HCT116 (cell line): Measurements from ENCODE around the gene RABGGTA. TPM values are rescaled to one million over a fixed set of nuclear protein-coding genes. Genes with fewer than 3 reads are reported as not detected.
"Not testable (repeated sequence)": the region's sequence is repeated elsewhere in the genome, so short reads cannot be mapped to it uniquely, and the experiment has no call there.

Source experiments
- ATAC-seq: fragments of 200-7000 bp; cut with Tn5 transposase; 2 replicates; pipeline ENCODE4 v1.9.1; 2020; ENCODE audit warnings: mild to moderate bottlenecking, moderate library complexity
- BruUV-seq: library from RNA; stranded (reverse); fragments of 400-500 nt; replicated peaks from 2 replicates; lab custom pipeline; 2021; lab: Mats Ljungman, UMichigan
- CTCF ChIA-PET: fragments of 300-600 bp; sonication (Branson Sonifier 250); formaldehyde crosslinking; loops from one replicate; lab custom pipeline; 2021; ENCODE audit warnings: antibody characterized with exemption; lab: Charles Lee
- POLR2A ChIA-PET: fragments of 300-600, 350-600 bp; sonication (Branson Sonifier 250); formaldehyde crosslinking; loops from one replicate; lab custom pipeline; 2021; ENCODE audit warnings: antibody characterized with exemption; lab: Charles Lee
- RAD21 ChIA-PET, 2 experiments: fragments of 300-600 bp; sonication (Branson Sonifier 250); formaldehyde crosslinking; loops; one replicate each; lab custom pipeline; 2023; ENCODE audit warnings: low total read pairs in 2 of 2; ENCODE audit not compliant: uncharacterized antibody in 2 of 2, unreplicated experiment in 2 of 2, low non-redundant PET in 1 of 2; lab: Charles Lee
- DNase-seq: peaks from one replicate; pipeline ENCODE4 v3.0.0-alpha.2; 2010; ENCODE audit warnings: low read depth, low spot score
- H2AFZ ChIP-seq: fragments of 200-600 bp; shearing (Covaris generic), sonication (generic); 2 replicates; pipeline ENCODE4 v1.6.1; 2017; ENCODE audit warnings: low read depth, mixed run types, mixed read lengths, antibody characterized with exemption, low read length; ENCODE audit not compliant: poor library complexity, severe bottlenecking
- H3K27ac ChIP-seq: 2 replicates; pipeline ENCODE4 v1.5.1; 2012; ENCODE audit warnings: low read depth, low read length
- H3K27me3 ChIP-seq: fragments of 200-600 bp; sonication (generic); 2 replicates; pipeline ENCODE4 v1.6.1; 2016; ENCODE audit warnings: mixed run types, low read length, mixed read lengths; ENCODE audit not compliant: insufficient read depth
- H3K36me3 ChIP-seq, 2 experiments: fragments of 200-500 bp in 1 of 2; fragments of 200-600 bp in 1 of 2; sonication (Bioruptor generic) in 1 of 2; sonication (generic) in 1 of 2; 2 replicates each; pipeline versions ENCODE4 v1.5.1 to v1.6.1; 2014 to 2016; ENCODE audit warnings: low read length in 2 of 2, inconsistent platforms in 1 of 2, mixed read lengths in 1 of 2, mixed run types in 1 of 2; ENCODE audit not compliant: insufficient read depth in 2 of 2, control insufficient read depth in 1 of 2
- H3K4me1 ChIP-seq, 2 experiments: fragments of 200-600 bp in 1 of 2; sonication (generic) in 1 of 2; 2 replicates each; pipeline versions ENCODE4 v1.5.1 to v1.6.1; 2012 to 2017; ENCODE audit warnings: low read length in 2 of 2, inconsistent platforms in 1 of 2, mild to moderate bottlenecking in 1 of 2, mixed read lengths in 1 of 2, mixed run types in 1 of 2, moderate library complexity in 1 of 2; ENCODE audit not compliant: insufficient read depth in 2 of 2, control insufficient read depth in 1 of 2
- H3K4me2 ChIP-seq: fragments of 200-600 bp; sonication (generic); 2 replicates; pipeline ENCODE4 v1.6.1; 2017; ENCODE audit warnings: mixed run types, low read length, mixed read lengths
- H3K4me3 ChIP-seq, 2 experiments: fragments of 200-600 bp in 1 of 2; sonication (generic) in 1 of 2; replicated peaks in 1 of 2; 2 replicates each; pipeline ENCODE4 v1.5.1; 2011 to 2016; ENCODE audit warnings: low read length in 2 of 2, control low read depth in 1 of 2, low read depth in 1 of 2, mild to moderate bottlenecking in 1 of 2, mixed read lengths in 1 of 2, mixed run types in 1 of 2
- H3K79me2 ChIP-seq: fragments of 200-600 bp; sonication (generic); 2 replicates; pipeline ENCODE4 v1.6.1; 2017; ENCODE audit warnings: mild to moderate bottlenecking, mixed run types, low read length, moderate library complexity, mixed read lengths; ENCODE audit not compliant: insufficient read depth
- H3K9ac ChIP-seq: fragments of 200-600 bp; sonication (generic); 2 replicates; pipeline ENCODE4 v1.6.1; 2016; ENCODE audit warnings: low read length, mixed read lengths
- H3K9me2 ChIP-seq: fragments of 200-600 bp; sonication (generic), shearing (Covaris generic); 2 replicates; pipeline ENCODE4 v1.6.1; 2017; ENCODE audit warnings: mixed run types, mild to moderate bottlenecking, moderate library complexity; ENCODE audit not compliant: insufficient read depth
- H3K9me3 ChIP-seq, 2 experiments: fragments of 200-500 bp in 1 of 2; fragments of 200-600 bp in 1 of 2; sonication (Bioruptor generic) in 1 of 2; sonication (generic) in 1 of 2; 2 replicates each; pipeline ENCODE4 v1.6.1; 2014 to 2017; ENCODE audit warnings: low read length in 2 of 2, mixed read lengths in 2 of 2, inconsistent platforms in 1 of 2, low read depth in 1 of 2, mild to moderate bottlenecking in 1 of 2, mixed run types in 1 of 2, moderate library complexity in 1 of 2; ENCODE audit not compliant: control insufficient read depth in 1 of 2, insufficient read depth in 1 of 2
- H4K20me1 ChIP-seq: fragments of 200-600 bp; sonication (generic), shearing (Covaris generic); 2 replicates; pipeline ENCODE4 v1.6.1; 2017; ENCODE audit warnings: mixed run types, mild to moderate bottlenecking, moderate library complexity; ENCODE audit not compliant: insufficient read depth
- CBX3 ChIP-seq: IDR thresholded peaks from 2 replicates; pipeline ENCODE4 v1.6.1; 2012; ENCODE audit warnings: low read depth
- CEBPB ChIP-seq: IDR thresholded peaks from 2 replicates; pipeline ENCODE4 v1.6.1; 2012; ENCODE audit warnings: low read depth
- EGR1 ChIP-seq: IDR thresholded peaks from 2 replicates; pipeline ENCODE4 v1.6.1; 2012; ENCODE audit warnings: low read depth
- ELF1 ChIP-seq: IDR thresholded peaks from 2 replicates; pipeline ENCODE4 v1.6.1; 2012; ENCODE audit warnings: low read depth, borderline replicate concordance
- EZH2 ChIP-seq: fragments of 200-600 bp; sonication (generic); IDR thresholded peaks from 2 replicates; pipeline ENCODE4 v1.6.1; 2017; ENCODE audit warnings: antibody characterized with exemption, mixed run types
- EZH2phosphoT487 ChIP-seq: fragments of 200-600 bp; IDR thresholded peaks from 2 replicates; pipeline ENCODE4 v1.6.1; 2018; ENCODE audit warnings: antibody characterized with exemption, borderline replicate concordance
- FOSL1 ChIP-seq: IDR thresholded peaks from 2 replicates; pipeline ENCODE4 v1.6.1; 2012; ENCODE audit warnings: low read depth
- POLR2A ChIP-seq: IDR thresholded peaks from 2 replicates; pipeline ENCODE4 v1.7.0; 2011; ENCODE audit warnings: borderline replicate concordance; ENCODE audit not compliant: insufficient read depth, insufficient read length; ENCODE audit errors: extremely low read depth
- POLR2AphosphoS5 ChIP-seq: IDR thresholded peaks from 2 replicates; pipeline ENCODE4 v1.6.1; 2011; ENCODE audit warnings: mild to moderate bottlenecking, low read depth, low read length, moderate library complexity
- SIN3A ChIP-seq: IDR thresholded peaks from 2 replicates; pipeline ENCODE4 v1.6.1; 2012; ENCODE audit warnings: low read depth
- SP1 ChIP-seq: IDR thresholded peaks from 2 replicates; pipeline ENCODE4 v1.6.1; 2012; ENCODE audit warnings: low read depth
- SRF ChIP-seq: IDR thresholded peaks from 2 replicates; pipeline ENCODE4 v1.6.1; 2012; ENCODE audit warnings: low read depth
- ZFX ChIP-seq: fragments of 450-650 bp; IDR thresholded peaks from 2 replicates; pipeline ENCODE4 v1.6.1; 2017
- intact Hi-C: fragments of 100-400 bp; cut with micrococcal nuclease; formaldehyde crosslinking; loops from 2 replicates; pipeline ENCODE4 v1.10.0; 2022
- total RNA-seq: library from RNA; stranded (reverse); gene quantifications from one replicate; pipeline ENCODE4 v1.2.1, GENCODE V29; 2021; ENCODE audit not compliant: unreplicated experiment
- TF ChIP-seq, protein P1 (sequence below): IDR thresholded peaks from 2 replicates; pipeline ENCODE4 v1.6.1; 2012
- TF ChIP-seq, protein P2 (sequence below): IDR thresholded peaks from 2 replicates; pipeline ENCODE4 v1.6.1; 2011; ENCODE audit warnings: mild to moderate bottlenecking, low read length, moderate library complexity; ENCODE audit not compliant: insufficient replicate concordance; ENCODE audit errors: extremely low read depth
- TF ChIP-seq, protein P3 (sequence below): IDR thresholded peaks from 2 replicates; pipeline ENCODE4 v1.6.1; 2012

Gene RABGGTA
- total RNA-seq, 1 experiment from 2014 or later, result 40.8 TPM

DNA sequence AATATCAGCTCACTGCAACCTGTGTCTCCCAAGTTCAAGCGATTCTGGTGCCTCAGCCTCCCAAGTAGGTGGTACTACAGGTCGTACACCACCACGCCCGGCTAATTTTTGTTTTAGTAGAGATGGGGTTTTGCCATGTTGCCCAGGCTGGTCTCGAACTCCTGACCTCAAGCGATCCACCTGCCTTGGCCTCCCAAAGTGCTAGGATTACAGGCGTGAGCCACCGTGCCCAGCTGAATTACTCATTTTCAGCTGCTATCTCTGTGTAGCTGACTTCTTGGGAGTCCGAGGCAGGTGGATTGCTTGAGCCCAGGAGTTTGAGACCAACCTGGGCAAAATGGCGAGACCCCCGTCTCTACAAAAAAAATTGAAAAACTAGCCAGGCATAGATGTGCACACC, 26.0 kb downstream of the RABGGTA start:
- ChIA-PET POLR2A (interaction anchor here (1.1 kb wide), 1 partner anchor 26 kb away, joined by 3 read pairs; the partner anchor contains the start of gene RABGGTA), CTCF (interaction anchor here (1.2 kb wide), 2 partner anchors 52 to 62 kb away, joined by 3 to 4 read pairs; no protein-coding TSS in a partner anchor)
- H3K27me3 ChIP-seq, H3K9me3 ChIP-seq, H3K9me2 ChIP-seq, H3K36me3 ChIP-seq, intact Hi-C loops, BruUV-seq, ATAC-seq, H4K20me1 ChIP-seq, H3K9ac ChIP-seq, H2AFZ ChIP-seq, RAD21 ChIA-PET, H3K79me2 ChIP-seq, H3K27ac ChIP-seq, H3K4me3 ChIP-seq, DNase-seq, H3K4me2 ChIP-seq: not testable (repeated sequence)
- peaks cover 11 to 30% of the 10 kb centered on the region in 2 experiments for H3K4me1 ChIP-seq

DNA sequence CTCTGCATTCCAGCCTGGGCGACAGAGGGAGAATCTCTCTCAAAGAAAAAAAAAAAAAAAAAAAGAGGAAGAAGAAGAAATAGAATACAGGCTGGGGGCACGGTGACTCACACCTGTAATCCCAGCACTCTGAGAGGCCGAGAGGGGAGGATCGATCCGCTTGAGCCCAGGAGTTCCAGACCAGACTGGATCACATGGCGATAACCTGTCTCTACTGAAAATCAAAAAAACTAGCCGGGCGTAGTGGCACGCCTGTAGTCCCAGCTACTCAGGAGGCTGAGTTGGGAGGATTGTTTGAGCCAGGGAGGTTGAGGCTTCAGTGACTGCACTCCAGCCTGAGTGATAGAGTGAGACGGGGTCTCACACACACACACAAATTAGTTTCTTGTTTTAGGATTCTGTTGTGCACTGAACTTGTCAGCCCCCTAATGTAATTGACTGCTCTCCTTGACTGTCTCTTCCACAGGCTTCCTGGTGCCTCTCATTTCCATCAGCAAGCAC, 28.0 kb downstream of the RABGGTA start:
- ChIA-PET RAD21 (interaction anchor here (1.1 to 1.9 kb wide), 4 partner anchors 30 to 56 kb away, joined by 3 to 9 read pairs (median 5); partner anchors contain the start of genes DHRS1 (in 2 of the 2), NOP9 (in 2 of the 2) and CHMP4A (in 1 of the 2)), POLR2A (interaction anchor here (1.5 to 2.7 kb wide), 6 partner anchors 28 to 188 kb away, joined by 4 to 30 read pairs (median 7); partner anchors contain the start of genes CBLN3, CIDEB, DHRS1 and KHNYN), CTCF (interaction anchor here (1.0 to 2.8 kb wide), 13 partner anchors 9 to 193 kb away, joined by 3 to 71 read pairs (median 7); partner anchors contain the start of genes CHMP4A, CIDEB, DHRS1 and GMPR2)
- TF ChIP-seq, protein P1, sequence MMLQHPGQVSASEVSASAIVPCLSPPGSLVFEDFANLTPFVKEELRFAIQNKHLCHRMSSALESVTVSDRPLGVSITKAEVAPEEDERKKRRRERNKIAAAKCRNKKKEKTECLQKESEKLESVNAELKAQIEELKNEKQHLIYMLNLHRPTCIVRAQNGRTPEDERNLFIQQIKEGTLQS, result no peak
- TF ChIP-seq POLR2AphosphoS5, result no peak
- no peak for TF ChIP-seq ELF1
- TF ChIP-seq EZH2, result no peak
- TF ChIP-seq EGR1, result no peak
- TF ChIP-seq, protein P2, sequence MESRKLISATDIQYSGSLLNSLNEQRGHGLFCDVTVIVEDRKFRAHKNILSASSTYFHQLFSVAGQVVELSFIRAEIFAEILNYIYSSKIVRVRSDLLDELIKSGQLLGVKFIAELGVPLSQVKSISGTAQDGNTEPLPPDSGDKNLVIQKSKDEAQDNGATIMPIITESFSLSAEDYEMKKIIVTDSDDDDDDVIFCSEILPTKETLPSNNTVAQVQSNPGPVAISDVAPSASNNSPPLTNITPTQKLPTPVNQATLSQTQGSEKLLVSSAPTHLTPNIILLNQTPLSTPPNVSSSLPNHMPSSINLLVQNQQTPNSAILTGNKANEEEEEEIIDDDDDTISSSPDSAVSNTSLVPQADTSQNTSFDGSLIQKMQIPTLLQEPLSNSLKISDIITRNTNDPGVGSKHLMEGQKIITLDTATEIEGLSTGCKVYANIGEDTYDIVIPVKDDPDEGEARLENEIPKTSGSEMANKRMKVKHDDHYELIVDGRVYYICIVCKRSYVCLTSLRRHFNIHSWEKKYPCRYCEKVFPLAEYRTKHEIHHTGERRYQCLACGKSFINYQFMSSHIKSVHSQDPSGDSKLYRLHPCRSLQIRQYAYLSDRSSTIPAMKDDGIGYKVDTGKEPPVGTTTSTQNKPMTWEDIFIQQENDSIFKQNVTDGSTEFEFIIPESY, result no peak
- no peak for TF ChIP-seq SRF
- no peak for TF ChIP-seq SP1
- TF ChIP-seq CEBPB, result no peak
- TF ChIP-seq FOSL1, result no peak
- no peak for TF ChIP-seq POLR2A
- no peak for TF ChIP-seq ZFX
- no peak for TF ChIP-seq SIN3A
- TF ChIP-seq, protein P3, sequence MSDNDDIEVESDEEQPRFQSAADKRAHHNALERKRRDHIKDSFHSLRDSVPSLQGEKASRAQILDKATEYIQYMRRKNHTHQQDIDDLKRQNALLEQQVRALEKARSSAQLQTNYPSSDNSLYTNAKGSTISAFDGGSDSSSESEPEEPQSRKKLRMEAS, result no peak
- TF ChIP-seq CBX3, result no peak
- no peak for TF ChIP-seq EZH2phosphoT487
- H4K20me1 ChIP-seq, result no peaks in the 10 kb centered on the region
- no peak overlapping the region for H2AFZ ChIP-seq
- peak; percentile 0; the same call in 1 of the 2 replicates for ATAC-seq
- H3K27ac ChIP-seq, result peak overlapping the region; percentile 99
- no peaks in the 10 kb centered on the region for H3K27me3 ChIP-seq
- peaks cover 11 to 34% of the 10 kb centered on the region in 2 experiments for H3K4me1 ChIP-seq
- no peaks in the 10 kb centered on the region for H3K9me2 ChIP-seq
- H3K4me2 ChIP-seq, result peak overlapping the region; percentile 85
- no TSS peak for BruUV-seq
- H3K36me3 ChIP-seq, result peaks cover 21 to 28% of the 10 kb centered on the region in 2 experiments; a peak in 3 of 4 replicates
- H3K9ac ChIP-seq, result peak overlapping the region; percentile 70
- H3K9me3 ChIP-seq, result no peaks in the 10 kb centered on the region
- peaks cover 12% of the 10 kb centered on the region; the same call in 1 of the 2 replicates for H3K79me2 ChIP-seq
- peak overlapping the region; percentile 72 to 75 for H3K4me3 ChIP-seq
- intact Hi-C loops, result loop anchor here (1.0 to 2.0 kb wide), 2 partner anchors 54 to 187 kb away; no protein-coding TSS in a partner anchor
- DNase-seq, result no peak
